ENCODE data around the gene TGIF1.

GRCh38 chr18:3453540-3454364 lies 3.8 kb downstream of the TGIF1 start:
- no peak for TF ChIP-seq CTCF (IDR thresholded peaks at IDR 0.05)
- peak; percentile 94 for TF ChIP-seq POLR2A (IDR thresholded peaks at IDR 0.05)

Measured in right lobe of liver (tissue), 4 donors.